ENCODE measurements around the gene VEGFC.

Gene VEGFC

DNA sequence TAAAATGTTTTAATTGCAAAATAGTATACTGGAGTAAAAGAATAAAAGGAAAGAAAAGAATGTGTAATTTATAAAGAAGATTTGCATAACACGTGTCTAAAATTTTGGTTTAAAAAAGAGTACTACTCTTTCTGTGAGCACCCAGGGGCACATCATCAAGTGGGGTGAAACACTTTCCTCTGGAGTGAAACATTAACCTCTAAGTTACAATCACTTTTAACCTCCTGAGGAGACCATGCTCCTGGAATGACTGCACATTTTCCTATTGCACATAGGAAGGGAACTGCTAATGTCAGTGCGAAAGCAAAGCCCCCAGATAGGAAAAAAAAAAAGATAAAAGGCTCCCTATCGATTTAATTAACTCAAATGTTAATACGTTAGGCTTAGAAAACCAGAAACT, 13.3 kb downstream of the VEGFC start:
- H3K4me3 ChIP-seq (ENCODE audit: low read depth, low read length), result no peak overlapping the region
- no peak for DNase-seq (ENCODE audit: low read depth, low spot score)
- TF ChIP-seq, protein P1, sequence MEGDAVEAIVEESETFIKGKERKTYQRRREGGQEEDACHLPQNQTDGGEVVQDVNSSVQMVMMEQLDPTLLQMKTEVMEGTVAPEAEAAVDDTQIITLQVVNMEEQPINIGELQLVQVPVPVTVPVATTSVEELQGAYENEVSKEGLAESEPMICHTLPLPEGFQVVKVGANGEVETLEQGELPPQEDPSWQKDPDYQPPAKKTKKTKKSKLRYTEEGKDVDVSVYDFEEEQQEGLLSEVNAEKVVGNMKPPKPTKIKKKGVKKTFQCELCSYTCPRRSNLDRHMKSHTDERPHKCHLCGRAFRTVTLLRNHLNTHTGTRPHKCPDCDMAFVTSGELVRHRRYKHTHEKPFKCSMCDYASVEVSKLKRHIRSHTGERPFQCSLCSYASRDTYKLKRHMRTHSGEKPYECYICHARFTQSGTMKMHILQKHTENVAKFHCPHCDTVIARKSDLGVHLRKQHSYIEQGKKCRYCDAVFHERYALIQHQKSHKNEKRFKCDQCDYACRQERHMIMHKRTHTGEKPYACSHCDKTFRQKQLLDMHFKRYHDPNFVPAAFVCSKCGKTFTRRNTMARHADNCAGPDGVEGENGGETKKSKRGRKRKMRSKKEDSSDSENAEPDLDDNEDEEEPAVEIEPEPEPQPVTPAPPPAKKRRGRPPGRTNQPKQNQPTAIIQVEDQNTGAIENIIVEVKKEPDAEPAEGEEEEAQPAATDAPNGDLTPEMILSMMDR (IDR thresholded peaks at IDR 0.05; ENCODE audit: insufficient read depth, low read length, missing control alignments), result no peak
- ChIA-PET CTCF (interaction anchor here (3.2 kb wide), 1 partner anchor 269 kb away, joined by 16 read pairs; no protein-coding TSS in a partner anchor), POLR2A (interaction anchor here (0.7 kb wide), 1 partner anchor 586 kb away, joined by 4 read pairs; no protein-coding TSS in a partner anchor)

DNA sequence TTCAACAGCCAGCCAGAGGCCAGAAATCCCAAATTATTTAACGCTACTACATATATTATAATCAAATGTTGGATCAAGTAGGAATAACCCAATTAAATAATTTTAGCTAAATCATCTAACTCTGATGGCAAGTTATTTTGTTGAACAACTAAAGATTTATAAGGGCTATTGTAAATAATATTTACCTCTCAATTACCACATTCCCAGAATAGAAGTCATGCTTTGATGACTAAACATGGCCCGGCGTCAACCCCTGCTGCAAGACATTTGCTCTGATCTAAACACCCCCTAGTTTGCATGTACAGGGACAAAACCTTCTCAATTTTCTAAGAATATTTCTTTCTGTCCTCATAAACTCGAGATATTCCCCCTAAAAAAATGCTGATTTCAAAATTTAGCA, 14.2 kb downstream of the VEGFC start:
- TF ChIP-seq, protein P1 (IDR thresholded peaks at IDR 0.05; ENCODE audit: insufficient read depth, low read length, missing control alignments), result no peak
- no peak overlapping the region for H3K4me3 ChIP-seq (ENCODE audit: low read depth, low read length)
- ChIA-PET POLR2A (interaction anchor here (0.7 to 1.3 kb wide), 2 partner anchors 10 to 67 kb away, joined by 3 to 7 read pairs; no protein-coding TSS in a partner anchor), CTCF (interaction anchor here (1.7 to 3.9 kb wide), 3 partner anchors 10 to 402 kb away, joined by 7 to 16 read pairs (median 13); no protein-coding TSS in a partner anchor)
- DNase-seq (ENCODE audit: low read depth, low spot score), result no peak

DNA sequence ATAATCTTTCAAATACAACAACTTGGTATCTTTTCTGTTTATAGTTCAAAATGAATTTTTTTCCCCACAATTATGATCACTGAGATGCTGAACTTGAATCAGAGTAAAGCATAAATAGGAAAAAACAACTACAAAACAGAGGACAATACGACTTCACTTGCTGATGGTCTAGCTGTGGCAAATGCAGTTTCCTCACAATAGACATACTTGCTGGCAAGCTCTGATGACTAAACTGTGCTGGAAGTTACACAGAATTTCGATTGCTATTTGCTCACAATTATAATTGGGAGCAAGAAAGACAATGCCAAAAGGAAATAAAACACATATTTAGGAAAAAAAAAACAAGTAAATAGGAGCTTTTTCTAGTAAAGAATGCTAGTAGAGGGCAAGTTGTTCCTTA, 14.7 kb downstream of the VEGFC start:
- CTCF ChIA-PET, result interaction anchor here (1.0 to 3.9 kb wide), 6 partner anchors 9 to 401 kb away, joined by 3 to 16 read pairs (median 6); partner anchors contain the start of gene VEGFC
- POLR2A ChIA-PET, result interaction anchor here (0.7 to 1.3 kb wide), 2 partner anchors 11 to 68 kb away, joined by 3 to 7 read pairs; no protein-coding TSS in a partner anchor
- DNase-seq (ENCODE audit: low read depth, low spot score), result no peak
- H3K4me3 ChIP-seq (ENCODE audit: low read depth, low read length), result no peak overlapping the region
- TF ChIP-seq, protein P1 (IDR thresholded peaks at IDR 0.05; ENCODE audit: insufficient read depth, low read length, missing control alignments), result no peak

DNA sequence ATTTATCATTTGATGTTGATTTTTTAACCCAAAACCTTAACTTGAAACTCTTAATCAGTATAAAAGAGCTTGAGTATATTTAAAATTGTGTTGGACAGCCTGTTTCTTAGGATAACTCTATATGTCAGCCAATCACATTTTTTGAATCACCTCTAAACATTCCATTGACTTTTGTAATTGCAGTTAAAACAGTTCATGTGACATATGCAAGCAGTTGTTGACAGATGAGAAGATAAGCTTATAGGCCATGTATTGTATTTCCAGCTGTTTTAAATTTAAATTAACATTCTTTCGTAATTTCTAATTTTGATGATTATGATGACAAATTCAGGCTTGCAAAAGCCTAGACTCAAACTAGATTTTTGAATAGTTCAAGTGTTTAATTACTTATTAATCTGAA, 17.4 kb downstream of the VEGFC start:
- POLR2A ChIA-PET, result no interaction called here
- TF ChIP-seq, protein P1 (IDR thresholded peaks at IDR 0.05; ENCODE audit: insufficient read depth, low read length, missing control alignments), result no peak
- DNase-seq (ENCODE audit: low read depth, low spot score), result no peak

DNA sequence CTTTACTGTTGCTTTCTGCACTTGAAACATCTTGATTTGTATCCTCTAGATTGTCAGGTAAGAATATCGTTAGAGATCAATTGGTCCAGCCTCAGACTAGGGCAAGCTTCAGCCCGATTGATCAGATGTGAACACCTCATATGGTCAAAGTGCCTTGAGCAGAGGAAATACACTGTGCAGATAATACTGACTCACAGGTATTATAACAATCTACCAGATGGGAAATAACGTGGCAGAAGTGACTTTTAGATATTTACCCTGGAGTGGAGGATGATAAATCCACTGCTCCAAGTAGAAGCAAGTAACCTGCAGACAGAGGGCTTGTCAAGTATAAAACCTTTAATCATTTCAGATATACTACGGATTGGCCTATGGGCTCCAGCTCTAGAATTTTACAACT, 17.9 kb downstream of the VEGFC start:
- CTCF ChIA-PET, result interaction anchor here (1.1 to 2.1 kb wide), 2 partner anchors 272 to 398 kb away, joined by 3 to 10 read pairs; no protein-coding TSS in a partner anchor
- POLR2A ChIA-PET, result no interaction called here
- TF ChIP-seq, protein P1 (IDR thresholded peaks at IDR 0.05; ENCODE audit: insufficient read depth, low read length, missing control alignments), result no peak
- DNase-seq (ENCODE audit: low read depth, low spot score), result no peak
- no peak overlapping the region for H3K4me3 ChIP-seq (ENCODE audit: low read depth, low read length)

More for the DNA sequence above, 17.4 kb downstream of the VEGFC start:
- H3K4me3 ChIP-seq (ENCODE audit: low read depth, low read length), result no peak overlapping the region
- CTCF ChIA-PET, result interaction anchor here (1.1 to 3.9 kb wide), 4 partner anchors 13 to 399 kb away, joined by 3 to 13 read pairs (median 6); no protein-coding TSS in a partner anchor

DNA sequence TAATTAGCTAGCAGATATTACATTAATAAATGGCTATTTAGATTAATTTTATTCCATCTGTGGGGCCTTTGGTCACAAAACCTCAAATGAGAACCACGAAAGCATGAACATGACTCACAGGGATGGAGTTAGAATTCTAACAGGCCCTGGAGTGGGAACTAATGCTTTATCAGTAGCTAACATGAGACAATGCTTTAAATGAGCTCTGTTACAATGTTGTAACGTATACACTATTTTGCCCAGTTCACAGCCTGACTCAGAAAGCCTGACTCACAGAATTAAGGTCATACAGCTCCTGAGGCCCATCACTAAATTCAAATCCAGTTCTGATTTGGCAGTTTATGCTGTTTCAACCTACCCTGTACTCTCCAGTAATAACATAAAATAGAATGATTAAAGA, 23.2 kb downstream of the VEGFC start:
- H3K4me3 ChIP-seq (ENCODE audit: low read depth, low read length), result no peak overlapping the region
- CTCF ChIA-PET, result interaction anchor here (0.8 to 1.7 kb wide), 4 partner anchors 9 to 278 kb away, joined by 3 to 6 read pairs (median 4); no protein-coding TSS in a partner anchor
- DNase-seq (ENCODE audit: low read depth, low spot score), result peak; percentile 82
- POLR2A ChIA-PET, result interaction anchor here (0.7 to 1.0 kb wide), 2 partner anchors 57 to 278 kb away, joined by 3 to 4 read pairs; no protein-coding TSS in a partner anchor
- TF ChIP-seq, protein P1 (IDR thresholded peaks at IDR 0.05; ENCODE audit: insufficient read depth, low read length, missing control alignments), result no peak

Measured in AG04449 (cell line).